ENCODE data around the gene CDK4. TPM values are rescaled to one million over a fixed set of nuclear protein-coding genes. Genes with fewer than 3 reads are reported as not detected.
A peak's percentile ranks its signal among the peaks of the same experiment; 100 is the strongest.
"Not testable (repeated sequence)": the region's sequence is repeated elsewhere in the genome, so short reads cannot be mapped to it uniquely, and the experiment has no call there.

Gene CDK4
- total RNA-seq, 2 donors from 2014 or later, result 65.3 to 66.0 TPM

- intact Hi-C loops (cut with DNase I), result no loop called here
- no peak for DNase-seq (ENCODE audit: low spot score)
Observed at GRCh38 chr12:57731411-57732080, 20.6 kb downstream of the CDK4 start.

- intact Hi-C loops (cut with DNase I), result no loop called here
- DNase-seq (ENCODE audit: low spot score), result peak; percentile 40
Observed at GRCh38 chr12:57730336-57731067, 21.6 kb downstream of the CDK4 start.

DNA sequence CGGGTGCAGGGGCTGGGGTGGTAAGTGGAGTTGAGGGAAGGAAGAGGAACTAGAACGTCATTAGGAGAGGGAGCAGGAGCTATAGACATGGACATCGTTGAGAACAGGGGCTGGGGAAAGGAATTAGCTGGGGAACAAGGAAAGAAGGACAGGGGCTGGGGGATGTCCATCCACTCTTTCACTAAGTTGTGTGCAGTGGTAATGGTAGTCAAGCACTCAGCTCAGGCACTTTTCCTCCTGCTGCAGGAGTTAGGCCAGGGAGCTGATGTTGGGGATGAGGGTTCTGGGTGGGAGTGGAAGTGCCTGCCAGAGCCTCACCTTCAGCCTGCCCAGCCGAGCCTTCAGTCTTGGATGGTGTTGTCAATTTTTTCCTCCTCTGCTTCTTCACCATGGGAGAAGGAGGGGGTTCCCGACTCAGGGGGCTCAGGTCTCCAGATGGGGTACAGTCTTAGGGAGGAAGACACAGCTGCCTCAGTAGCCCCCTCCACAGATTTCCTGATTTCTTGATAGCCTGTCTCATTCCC is 22.7 kb downstream of the CDK4 start:
- DNase-seq (ENCODE audit: low spot score), result peak; percentile 43
- intact Hi-C loops (cut with DNase I), result no loop called here

GRCh38 chr12:57727758-57728395 is 24.2 kb downstream of the CDK4 start:
- intact Hi-C loops (cut with DNase I), result no loop called here
- peak; percentile 59 for DNase-seq (ENCODE audit: low spot score)

- intact Hi-C loops (cut with DNase I), result no loop called here
Observed at GRCh38 chr12:57726884-57727757, 25.0 kb downstream of the CDK4 start.

GRCh38 chr12:57726151-57726883 is 25.8 kb downstream of the CDK4 start:
- DNase-seq (ENCODE audit: low spot score), result peak; percentile 94

More at GRCh38 chr12:57726884-57727757, 25.0 kb downstream of the CDK4 start:
- DNase-seq (ENCODE audit: low spot score), result peak; percentile 79

GRCh38 chr12:57725851-57726150 is 26.3 kb downstream of the CDK4 start:
- no peak for DNase-seq (ENCODE audit: low spot score)
- intact Hi-C loops (cut with DNase I), result no loop called here

More at GRCh38 chr12:57726151-57726883, 25.8 kb downstream of the CDK4 start:
- intact Hi-C loops (cut with DNase I), result no loop called here

GRCh38 chr12:57724936-57725740 is 27.0 kb downstream of the CDK4 start:
- DNase-seq (ENCODE audit: low spot score), result peak; percentile 62
- intact Hi-C loops (cut with DNase I), result no loop called here

GRCh38 chr12:57724003-57724935 is 27.8 kb downstream of the CDK4 start:
- intact Hi-C loops (cut with DNase I), result no loop called here
- no peak for DNase-seq (ENCODE audit: low spot score)

- intact Hi-C loops (cut with DNase I), result no loop called here
- no peak for DNase-seq (ENCODE audit: low spot score)
Observed at GRCh38 chr12:57723630-57723962, 28.5 kb downstream of the CDK4 start.

DNA sequence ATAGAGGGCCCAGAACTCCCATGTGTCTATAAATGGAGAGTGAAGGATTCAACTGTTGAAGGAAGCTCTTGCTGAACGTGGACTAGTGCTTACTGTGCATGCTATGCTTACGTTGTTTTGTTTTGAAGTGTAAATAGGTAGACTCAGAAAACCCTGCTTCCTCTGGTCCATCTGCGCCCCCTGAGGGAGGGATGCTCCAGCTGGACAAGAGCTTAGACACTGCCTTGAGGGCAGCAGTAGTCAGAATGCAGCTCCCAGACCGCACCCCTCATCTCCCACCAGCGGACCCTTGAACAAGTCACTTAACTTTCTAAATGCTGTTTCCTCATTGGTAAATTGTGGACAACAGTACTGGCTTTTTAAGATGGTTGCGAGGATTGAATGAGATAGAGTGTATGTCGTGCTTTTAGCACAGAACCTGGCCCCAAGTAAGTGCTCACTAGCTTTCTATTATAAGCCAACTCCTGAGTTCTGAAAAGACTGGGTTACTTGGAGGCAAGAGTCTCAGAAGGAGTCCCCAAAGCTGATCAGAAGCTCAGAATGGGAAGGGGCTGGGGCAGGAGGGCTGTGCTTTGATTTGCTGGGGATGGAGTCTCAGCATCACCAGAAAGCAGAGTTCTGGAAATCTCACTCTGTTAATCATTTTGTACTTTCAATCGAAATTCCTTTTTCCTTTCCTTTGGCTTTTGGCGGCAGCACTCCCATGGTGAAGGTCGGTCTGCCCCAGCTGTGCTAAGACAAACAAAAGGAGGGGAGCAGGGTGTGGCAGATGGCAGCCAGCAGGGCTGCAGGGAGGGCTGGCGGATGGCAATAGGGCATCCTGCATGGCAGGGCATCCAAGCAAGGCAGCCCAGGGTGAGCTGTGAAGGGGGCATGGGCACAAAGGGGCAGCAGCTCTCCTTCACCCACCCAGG is 29.1 kb downstream of the CDK4 start:
- intact Hi-C loops (cut with DNase I), result no loop called here
- DNase-seq (ENCODE audit: low spot score), result peak; percentile 72

DNA sequence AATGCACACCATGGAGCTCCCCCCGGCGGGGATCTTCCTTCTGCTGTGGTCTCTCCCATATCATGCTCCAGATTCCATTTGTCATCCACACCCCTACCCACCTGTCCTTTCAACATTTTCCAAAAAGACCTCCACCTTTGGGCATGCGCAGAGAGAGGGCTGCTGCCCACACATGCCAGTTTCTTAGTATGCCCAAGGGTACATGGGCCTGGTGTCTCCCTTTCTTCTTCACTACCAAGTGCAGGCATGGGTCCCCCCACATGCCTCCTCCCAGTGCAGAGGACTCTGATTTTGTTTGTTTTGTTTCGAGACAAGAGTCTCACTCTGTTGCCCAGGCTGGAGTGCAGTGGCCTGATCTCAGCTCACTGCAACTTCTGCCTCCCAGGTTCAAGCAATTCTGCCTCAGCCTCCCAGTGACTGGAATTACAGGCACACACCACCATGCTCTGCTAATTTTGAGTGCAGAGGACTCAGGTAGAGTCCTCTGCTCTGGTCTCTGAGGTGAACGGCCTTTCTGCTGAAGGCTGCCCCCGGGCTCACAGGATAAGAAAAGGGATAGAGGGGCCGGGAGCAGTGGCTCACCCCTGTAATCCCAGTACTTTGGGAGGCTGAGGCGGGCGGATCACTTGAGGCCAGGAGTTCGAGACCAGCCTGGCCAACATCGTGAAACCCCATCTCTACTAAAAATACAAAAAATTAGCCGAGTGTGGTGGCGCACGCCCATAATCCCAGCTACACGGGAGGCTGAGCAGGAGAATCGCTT is 30.1 kb downstream of the CDK4 start:
- intact Hi-C loops (cut with DNase I); DNase-seq (ENCODE audit: low spot score): not testable (repeated sequence)

GRCh38 chr12:57720606-57721595 is 31.2 kb downstream of the CDK4 start:
- intact Hi-C loops (cut with DNase I), result no loop called here
- no peak for DNase-seq (ENCODE audit: low spot score)

Measured in posterior vena cava (tissue), 2 donors.